ENCODE data around the gene LPO.
A peak's percentile ranks its signal among the peaks of the same experiment; 100 is the strongest.

Gene LPO

DNA sequence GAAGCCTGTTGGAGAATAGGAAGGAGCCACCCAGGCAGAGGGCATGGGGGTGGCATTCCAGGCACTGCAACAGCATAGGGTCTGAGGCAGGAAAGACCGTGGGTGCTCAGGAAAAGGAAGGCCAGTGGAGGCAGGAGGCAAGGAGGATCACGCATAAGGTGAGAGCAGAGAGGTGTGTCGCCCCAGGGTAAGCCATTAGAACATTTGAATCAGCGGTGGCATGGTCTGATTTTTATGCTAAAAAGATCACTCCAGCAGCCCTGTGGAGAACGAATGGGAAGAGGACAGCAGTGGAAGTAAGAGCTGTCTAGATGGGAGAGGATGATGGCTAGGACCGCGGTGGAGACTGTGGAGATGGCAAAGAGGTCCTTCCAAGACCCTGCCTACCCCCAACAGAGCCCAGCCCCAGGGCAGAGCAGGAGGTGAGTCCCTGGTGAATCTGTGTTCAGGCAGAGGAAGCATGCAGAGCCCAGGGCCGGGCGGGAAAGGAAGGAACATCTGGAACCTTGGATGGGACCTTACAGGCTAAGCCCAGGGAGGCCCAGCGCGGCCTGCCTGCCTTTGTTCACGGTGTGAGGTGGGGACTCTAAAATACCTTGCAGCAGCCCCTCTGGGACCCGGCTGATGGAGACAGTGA, 7.8 kb downstream of the LPO start:
- ChIA-PET CTCF (interaction anchor here (1.0 to 2.4 kb wide), 2 partner anchors 15 to 27 kb away, joined by 3 to 7 read pairs; partner anchors contain the start of gene MKS1), POLR2A (no interaction called here)
- WGBS (ENCODE audit: insufficient coverage): 88% methylated on average over 13 of the region's 13 CpGs
- no peak overlapping the region for H3K4me3 ChIP-seq (ENCODE audit: control insufficient read depth in 1 of 7, extremely low read depth in 1 of 7, insufficient read depth in 4 of 7, low read depth in 2 of 7, low read length in 6 of 7)
- H3K27me3 ChIP-seq (replicated peaks in 2 of 5; ENCODE audit: control insufficient read depth in 4 of 5, insufficient read depth in 5 of 5, low read length in 4 of 5): peaks cover 0 to 22% (median 13%) of the 10 kb centered on the region in 5 experiments
- H3K36me3 ChIP-seq (ENCODE audit: control insufficient read depth in 4 of 4, insufficient read depth in 4 of 4, low read length in 3 of 4): no peaks in the 10 kb centered on the region
- H3K4me1 ChIP-seq (ENCODE audit: control extremely low read depth in 1 of 4, control insufficient read depth in 4 of 4, insufficient read depth in 4 of 4, low read length in 3 of 4): peaks cover 0 to 19% (median 15%) of the 10 kb centered on the region in 4 experiments
- no peak overlapping the region for H3K27ac ChIP-seq (ENCODE audit: insufficient read depth in 1 of 2, low read depth in 1 of 2, low read length in 2 of 2, poor library complexity in 1 of 2, severe bottlenecking in 2 of 2)
- no peak for DNase-seq
- no peaks in the 10 kb centered on the region for H3K9me3 ChIP-seq (ENCODE audit: control extremely low read depth in 1 of 5, control insufficient read depth in 4 of 5, insufficient read depth in 2 of 5, low read depth in 1 of 5, low read length in 4 of 5)

DNA sequence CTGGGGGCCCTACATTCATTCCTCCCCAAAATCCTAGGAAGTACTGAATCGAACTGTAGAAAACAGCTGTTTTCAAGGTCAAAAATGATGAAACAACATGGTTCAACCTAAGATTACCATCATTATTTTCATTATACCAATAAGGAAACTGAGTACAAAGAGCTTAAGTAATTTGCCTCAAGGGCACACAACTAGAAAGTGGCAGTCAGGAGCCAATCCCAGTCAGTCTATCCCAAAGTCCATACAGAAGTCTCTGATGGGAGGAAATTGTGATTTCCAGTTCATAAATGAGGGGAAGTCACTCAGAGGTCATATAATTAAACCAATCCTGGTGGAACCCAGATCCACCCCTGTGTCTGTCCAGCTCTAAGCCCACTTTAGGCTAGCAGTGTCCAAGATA, 8.4 kb downstream of the LPO start:
- WGBS (ENCODE audit: insufficient coverage): 100% methylated on average over 1 of the region's 1 CpG
- ChIA-PET POLR2A (no interaction called here), CTCF (interaction anchor here (1.0 to 2.4 kb wide), 3 partner anchors 16 to 98 kb away, joined by 3 to 7 read pairs (median 3); partner anchors contain the start of gene MKS1)
- Histone ChIP-seq H3K27ac (ENCODE audit: insufficient read depth in 1 of 2, low read depth in 1 of 2, low read length in 2 of 2, poor library complexity in 1 of 2, severe bottlenecking in 2 of 2) (no peak overlapping the region), H3K4me3 (ENCODE audit: control insufficient read depth in 1 of 7, extremely low read depth in 1 of 7, insufficient read depth in 4 of 7, low read depth in 2 of 7, low read length in 6 of 7) (no peak overlapping the region), H3K27me3 (replicated peaks in 2 of 5; ENCODE audit: control insufficient read depth in 4 of 5, insufficient read depth in 5 of 5, low read length in 4 of 5) (peaks cover 0 to 21% (median 9%) of the 10 kb centered on the region in 5 experiments), H3K4me1 (ENCODE audit: control extremely low read depth in 1 of 4, control insufficient read depth in 4 of 4, insufficient read depth in 4 of 4, low read length in 3 of 4) (peaks cover 0 to 19% (median 15%) of the 10 kb centered on the region in 4 experiments), H3K9me3 (ENCODE audit: control extremely low read depth in 1 of 5, control insufficient read depth in 4 of 5, insufficient read depth in 2 of 5, low read depth in 1 of 5, low read length in 4 of 5) (no peaks in the 10 kb centered on the region), H3K36me3 (ENCODE audit: control insufficient read depth in 4 of 4, insufficient read depth in 4 of 4, low read length in 3 of 4) (no peaks in the 10 kb centered on the region)
- no peak for DNase-seq

DNA sequence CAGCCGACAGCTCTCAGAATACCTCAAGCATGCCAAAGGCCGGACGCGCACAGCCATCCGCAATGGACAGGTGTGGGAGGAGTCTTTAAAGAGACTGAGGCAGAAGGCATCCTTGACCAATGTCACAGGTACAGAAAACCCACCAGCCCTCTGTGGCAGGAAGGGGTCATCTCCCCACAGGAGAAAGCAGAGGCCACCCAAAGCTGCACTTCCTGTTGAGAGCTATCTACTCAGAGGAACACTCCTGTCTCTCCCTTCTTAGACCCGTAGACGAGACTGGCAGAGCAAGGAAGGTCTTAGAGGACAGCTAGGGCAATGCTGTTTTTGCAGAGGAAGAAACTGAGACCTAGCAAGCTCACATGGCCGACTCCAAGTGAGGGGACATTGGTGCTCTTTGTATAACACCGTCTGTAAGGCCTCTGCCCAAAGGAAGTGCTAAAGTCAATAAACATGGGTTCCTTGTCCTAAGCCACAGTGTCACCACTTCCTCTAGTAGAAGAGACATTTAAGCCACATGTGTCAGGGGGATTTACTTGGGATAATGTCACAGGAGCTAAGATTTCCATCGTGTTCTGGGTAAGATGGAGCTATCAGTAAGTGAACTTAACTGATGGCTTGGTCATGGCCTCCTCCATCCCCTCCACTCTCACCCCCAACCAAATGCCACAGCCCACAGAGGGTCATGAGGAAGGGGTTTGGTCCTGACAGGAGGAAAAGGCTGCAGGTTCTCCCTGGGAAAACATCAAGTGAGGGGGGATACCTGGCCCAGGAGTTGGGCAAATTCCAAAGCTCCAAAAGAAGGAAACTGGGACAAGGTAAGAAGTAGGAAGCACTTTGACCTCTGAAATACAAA, 9.4 kb downstream of the LPO start:
- Histone ChIP-seq H3K9me3 (ENCODE audit: control extremely low read depth in 1 of 5, control insufficient read depth in 4 of 5, insufficient read depth in 2 of 5, low read depth in 1 of 5, low read length in 4 of 5) (no peaks in the 10 kb centered on the region), H3K27ac (ENCODE audit: insufficient read depth in 1 of 2, low read depth in 1 of 2, low read length in 2 of 2, poor library complexity in 1 of 2, severe bottlenecking in 2 of 2) (no peak overlapping the region), H3K27me3 (replicated peaks in 2 of 5; ENCODE audit: control insufficient read depth in 4 of 5, insufficient read depth in 5 of 5, low read length in 4 of 5) (peaks cover 0 to 19% (median 6%) of the 10 kb centered on the region in 5 experiments), H3K36me3 (ENCODE audit: control insufficient read depth in 4 of 4, insufficient read depth in 4 of 4, low read length in 3 of 4) (no peaks in the 10 kb centered on the region), H3K4me1 (ENCODE audit: control extremely low read depth in 1 of 4, control insufficient read depth in 4 of 4, insufficient read depth in 4 of 4, low read length in 3 of 4) (peaks cover 0 to 19% (median 15%) of the 10 kb centered on the region in 4 experiments), H3K4me3 (ENCODE audit: control insufficient read depth in 1 of 7, extremely low read depth in 1 of 7, insufficient read depth in 4 of 7, low read depth in 2 of 7, low read length in 6 of 7) (no peak overlapping the region)
- peak in 1 of 3 donors; percentile 9 for DNase-seq
- CTCF ChIA-PET: interaction anchor here (0.7 to 2.4 kb wide), 10 partner anchors 9 to 256 kb away, joined by 3 to 7 read pairs (median 4); partner anchors contain the start of genes LPO and MKS1
- 67% methylated on average over 9 of the region's 10 CpGs for WGBS (ENCODE audit: insufficient coverage)
- POLR2A ChIA-PET: no interaction called here

DNA sequence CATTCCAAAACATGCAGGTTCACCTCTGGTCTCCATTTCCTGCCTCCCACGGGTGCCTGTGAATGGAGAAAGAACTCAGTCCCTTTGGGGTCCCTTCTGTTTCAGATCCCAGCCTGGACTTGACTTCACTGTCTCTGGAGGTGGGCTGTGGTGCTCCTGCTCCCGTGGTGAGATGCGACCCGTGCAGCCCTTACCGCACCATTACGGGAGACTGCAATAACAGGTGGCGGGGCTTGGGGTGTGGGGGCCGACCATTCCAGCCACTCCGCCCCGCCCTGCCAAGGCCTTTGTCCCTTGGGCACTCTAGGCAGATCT, 10.5 kb downstream of the LPO start:
- POLR2A ChIA-PET: interaction anchor here (1.2 kb wide), 1 partner anchor 30 kb away, joined by 3 read pairs; the partner anchor contains the start of gene MKS1
- peak overlapping the region in 5 of 7 experiments; percentile 42 to 79 (median 63) for H3K4me3 ChIP-seq (ENCODE audit: control insufficient read depth in 1 of 7, extremely low read depth in 1 of 7, insufficient read depth in 4 of 7, low read depth in 2 of 7, low read length in 6 of 7)

DNA sequence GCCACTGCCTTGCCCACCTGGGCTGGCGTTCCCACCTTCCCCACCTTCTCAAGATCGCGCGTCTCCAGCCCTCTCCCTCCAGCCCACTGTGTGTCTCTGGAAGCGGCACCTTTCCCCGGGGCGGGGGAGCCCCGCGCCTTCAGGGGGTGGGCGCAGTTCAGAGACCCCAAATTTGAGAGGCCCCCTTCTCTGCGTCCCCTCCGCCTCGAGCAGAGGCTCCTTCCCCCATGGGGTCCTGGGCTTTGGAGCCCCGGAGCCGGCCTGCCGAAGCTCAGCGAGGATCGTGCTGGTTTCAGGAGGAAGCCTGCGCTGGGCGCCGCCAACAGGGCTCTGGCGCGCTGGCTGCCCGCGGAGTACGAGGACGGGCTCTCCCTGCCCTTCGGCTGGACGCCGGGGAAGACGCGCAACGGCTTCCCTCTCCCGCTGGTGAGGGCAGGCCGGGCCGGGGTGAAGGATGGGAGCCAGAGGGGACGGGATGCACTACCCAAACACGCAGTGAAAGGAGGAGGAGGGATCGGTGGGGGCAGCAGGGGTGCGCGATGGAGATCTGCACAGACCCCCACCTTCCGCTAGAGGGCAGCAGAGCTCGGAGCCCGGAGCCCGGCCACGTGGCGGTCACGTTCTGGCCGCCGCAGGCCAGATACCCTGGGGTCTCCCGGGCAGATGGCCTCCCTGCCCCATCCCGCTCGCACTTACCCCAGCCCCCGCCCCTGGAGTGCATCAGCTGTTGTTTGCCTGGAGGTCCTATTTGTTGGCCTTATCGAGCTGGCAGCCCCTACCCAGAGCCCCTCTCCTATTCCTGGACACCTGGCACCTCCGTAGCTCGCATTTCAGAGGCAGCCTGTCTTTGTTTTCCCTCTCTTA, 11.1 kb downstream of the LPO start:
- DNase-seq: peak; percentile 46 to 67 (median 66)
- Histone ChIP-seq H3K27me3 (replicated peaks in 2 of 5; ENCODE audit: control insufficient read depth in 4 of 5, insufficient read depth in 5 of 5, low read length in 4 of 5) (peaks cover 0 to 19% (median 4%) of the 10 kb centered on the region in 5 experiments), H3K27ac (ENCODE audit: insufficient read depth in 1 of 2, low read depth in 1 of 2, low read length in 2 of 2, poor library complexity in 1 of 2, severe bottlenecking in 2 of 2) (no peak overlapping the region), H3K4me1 (ENCODE audit: control extremely low read depth in 1 of 4, control insufficient read depth in 4 of 4, insufficient read depth in 4 of 4, low read length in 3 of 4) (peaks cover 0 to 19% (median 15%) of the 10 kb centered on the region in 4 experiments), H3K4me3 (ENCODE audit: control insufficient read depth in 1 of 7, extremely low read depth in 1 of 7, insufficient read depth in 4 of 7, low read depth in 2 of 7, low read length in 6 of 7) (peak overlapping the region; percentile 30 to 79 (median 63)), H3K9me3 (ENCODE audit: control extremely low read depth in 1 of 5, control insufficient read depth in 4 of 5, insufficient read depth in 2 of 5, low read depth in 1 of 5, low read length in 4 of 5) (no peaks in the 10 kb centered on the region), H3K36me3 (ENCODE audit: control insufficient read depth in 4 of 4, insufficient read depth in 4 of 4, low read length in 3 of 4) (no peaks in the 10 kb centered on the region)
- CTCF ChIA-PET: interaction anchor here (0.7 to 2.1 kb wide), 20 partner anchors 13 to 254 kb away, joined by 3 to 10 read pairs (median 3); no protein-coding TSS in a partner anchor
- POLR2A ChIA-PET: interaction anchor here (1.2 kb wide), 1 partner anchor 30 kb away, joined by 3 read pairs; the partner anchor contains the start of gene MKS1
- 6% methylated on average over 52 of the region's 57 CpGs for WGBS (ENCODE audit: insufficient coverage)

More for the DNA sequence above, 10.5 kb downstream of the LPO start:
- Histone ChIP-seq H3K4me1 (ENCODE audit: control extremely low read depth in 1 of 4, control insufficient read depth in 4 of 4, insufficient read depth in 4 of 4, low read length in 3 of 4) (peaks cover 0 to 19% (median 15%) of the 10 kb centered on the region in 4 experiments), H3K27me3 (replicated peaks in 2 of 5; ENCODE audit: control insufficient read depth in 4 of 5, insufficient read depth in 5 of 5, low read length in 4 of 5) (peaks cover 0 to 19% (median 4%) of the 10 kb centered on the region in 5 experiments), H3K36me3 (ENCODE audit: control insufficient read depth in 4 of 4, insufficient read depth in 4 of 4, low read length in 3 of 4) (no peaks in the 10 kb centered on the region), H3K9me3 (ENCODE audit: control extremely low read depth in 1 of 5, control insufficient read depth in 4 of 5, insufficient read depth in 2 of 5, low read depth in 1 of 5, low read length in 4 of 5) (no peaks in the 10 kb centered on the region), H3K27ac (ENCODE audit: insufficient read depth in 1 of 2, low read depth in 1 of 2, low read length in 2 of 2, poor library complexity in 1 of 2, severe bottlenecking in 2 of 2) (no peak overlapping the region)
- DNase-seq: no peak
- 42% methylated on average over 9 of the region's 10 CpGs for WGBS (ENCODE audit: insufficient coverage)
- CTCF ChIA-PET: interaction anchor here (1.0 to 2.1 kb wide), 9 partner anchors 16 to 255 kb away, joined by 3 to 10 read pairs (median 3); no protein-coding TSS in a partner anchor

DNA sequence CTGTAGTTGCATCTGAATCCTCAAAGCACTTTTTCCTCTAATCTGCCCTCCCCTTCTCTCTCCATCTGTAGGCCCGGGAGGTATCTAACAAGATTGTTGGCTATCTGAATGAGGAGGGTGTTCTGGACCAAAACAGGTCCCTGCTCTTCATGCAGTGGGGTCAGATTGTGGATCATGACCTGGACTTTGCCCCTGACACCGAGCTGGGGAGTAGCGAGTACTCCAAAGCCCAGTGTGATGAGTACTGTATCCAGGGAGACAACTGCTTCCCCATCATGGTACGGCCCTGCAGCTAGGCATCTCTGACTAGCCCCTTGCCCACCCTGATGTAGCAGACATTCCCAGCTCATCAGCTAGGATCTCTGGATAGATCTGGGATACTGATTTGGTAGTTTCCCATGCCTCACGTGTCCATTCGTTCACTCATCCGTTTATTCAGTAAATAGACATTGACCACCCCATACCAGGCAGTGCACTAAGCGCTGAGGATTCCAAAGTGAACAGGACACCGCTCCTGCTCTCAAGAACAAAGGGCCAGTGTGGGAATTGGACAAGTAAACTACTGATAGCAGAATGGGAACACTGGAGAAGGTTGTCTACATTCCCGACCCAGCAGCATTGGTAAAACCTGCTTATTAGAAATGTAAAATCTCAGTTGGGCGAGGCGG, 12.1 kb downstream of the LPO start:
- H3K4me1 ChIP-seq (ENCODE audit: control extremely low read depth in 1 of 4, control insufficient read depth in 4 of 4, insufficient read depth in 4 of 4, low read length in 3 of 4): peaks cover 0 to 19% (median 15%) of the 10 kb centered on the region in 4 experiments
- H3K36me3 ChIP-seq (ENCODE audit: control insufficient read depth in 4 of 4, insufficient read depth in 4 of 4, low read length in 3 of 4): no peaks in the 10 kb centered on the region
- WGBS (ENCODE audit: insufficient coverage): 89% methylated on average over 9 of the region's 12 CpGs
- no peak overlapping the region for H3K4me3 ChIP-seq (ENCODE audit: control insufficient read depth in 1 of 7, extremely low read depth in 1 of 7, insufficient read depth in 4 of 7, low read depth in 2 of 7, low read length in 6 of 7)
- ChIA-PET POLR2A (interaction anchor here (0.5 kb wide), 1 partner anchor 16 kb away, joined by 3 read pairs; no protein-coding TSS in a partner anchor), CTCF (interaction anchor here (0.8 to 2.1 kb wide), 17 partner anchors 9 to 173 kb away, joined by 3 to 10 read pairs (median 4); no protein-coding TSS in a partner anchor)
- H3K27ac ChIP-seq (ENCODE audit: insufficient read depth in 1 of 2, low read depth in 1 of 2, low read length in 2 of 2, poor library complexity in 1 of 2, severe bottlenecking in 2 of 2): no peak overlapping the region
- peaks cover 0 to 19% (median 4%) of the 10 kb centered on the region in 5 experiments for H3K27me3 ChIP-seq (replicated peaks in 2 of 5; ENCODE audit: control insufficient read depth in 4 of 5, insufficient read depth in 5 of 5, low read length in 4 of 5)
- H3K9me3 ChIP-seq (ENCODE audit: control extremely low read depth in 1 of 5, control insufficient read depth in 4 of 5, insufficient read depth in 2 of 5, low read depth in 1 of 5, low read length in 4 of 5): no peaks in the 10 kb centered on the region
- no peak for DNase-seq

Data from common myeloid progenitor, CD34-positive (primary cell).